H1 (cell line): ENCODE results near the gene HIVEP3. TPM values are rescaled to one million over a fixed set of nuclear protein-coding genes. Genes with fewer than 3 reads are reported as not detected.
"Not testable (repeated sequence)": the region's sequence is repeated elsewhere in the genome, so short reads cannot be mapped to it uniquely, and the experiment has no call there.

Source experiments
- CTCF ChIA-PET: fragments of 300-600 bp; sonication (Branson Sonifier 250); formaldehyde crosslinking; loops from one replicate; lab custom pipeline; 2021; ENCODE audit not compliant: partially characterized antibody; lab: Charles Lee
- POLR2A ChIA-PET: fragments of 300-600 bp; sonication (Branson Sonifier 250); formaldehyde crosslinking; loops from one replicate; lab custom pipeline; 2021; ENCODE audit warnings: inconsistent platforms; ENCODE audit not compliant: partially characterized antibody; lab: Charles Lee
- DNase-seq, 2 experiments: peaks; one replicate each; pipeline versions ENCODE4 v3.0.0 to v3.0.0-alpha.2; 2010 to 2022; ENCODE audit warnings: low spot score in 2 of 2, low read depth in 1 of 2, mixed read lengths in 1 of 2
- FAIRE-seq: peaks from 2 replicates; lab custom pipeline; 2011; peaks lifted over from hg19 to GRCh38; lab: Jason Lieb, UNC
- H2AFZ ChIP-seq: 2 replicates; pipeline ENCODE4 v1.8.1; 2012; ENCODE audit warnings: low read length, inconsistent platforms
- H2AK5ac ChIP-seq: 2 replicates; pipeline ENCODE4 v1.6.1; 2013; ENCODE audit warnings: low read depth, low read length
- H2BK120ac ChIP-seq: replicated peaks from 2 replicates; pipeline ENCODE3; 2013; ENCODE audit warnings: low read depth, low read length, inconsistent platforms
- H2BK12ac ChIP-seq: 2 replicates; pipeline ENCODE4 v1.6.1; 2013; ENCODE audit warnings: low read depth, low read length
- H2BK15ac ChIP-seq: 2 replicates; pipeline ENCODE4 v1.6.1; 2013; ENCODE audit warnings: low read length
- H2BK20ac ChIP-seq: 2 replicates; pipeline ENCODE4 v1.6.1; 2013; ENCODE audit warnings: low read length
- H2BK5ac ChIP-seq: 2 replicates; pipeline ENCODE4 v1.6.1; 2013; ENCODE audit warnings: low read depth, low read length
- H3K14ac ChIP-seq: 2 replicates; pipeline ENCODE4 v1.6.1; 2013; ENCODE audit warnings: inconsistent platforms; ENCODE audit not compliant: insufficient read length
- H3K18ac ChIP-seq: 2 replicates; pipeline ENCODE4 v1.6.1; 2013; ENCODE audit warnings: low read length; ENCODE audit errors: extremely low read depth
- H3K23ac ChIP-seq: 2 replicates; pipeline ENCODE4 v1.6.1; 2013; ENCODE audit warnings: inconsistent platforms; ENCODE audit not compliant: insufficient read length
- H3K23me2 ChIP-seq: 2 replicates; pipeline ENCODE4 v1.6.1; 2013; ENCODE audit warnings: low read depth, low read length
- H3K27ac ChIP-seq: 2 replicates; pipeline ENCODE4 v1.6.1; 2011; ENCODE audit warnings: low read depth, low read length, inconsistent platforms
- H3K27me3 ChIP-seq, 4 experiments: replicated peaks in 1 of 4; 1 replicate in 1 of 4; 2 replicates in 3 of 4; pipeline versions ENCODE4 v1.6.1 to v1.8.1; 2011 to 2013; ENCODE audit warnings: low read length in 3 of 4, mild to moderate bottlenecking in 3 of 4, inconsistent platforms in 2 of 4, mixed read lengths in 2 of 4, moderate library complexity in 1 of 4; ENCODE audit not compliant: control insufficient read depth in 3 of 4, insufficient read depth in 3 of 4; ENCODE audit errors: extremely low read depth in 1 of 4
- H3K36me3 ChIP-seq, 4 experiments: 2 replicates each; pipeline versions ENCODE4 v1.6.1 to v1.8.1; 2011 to 2013; ENCODE audit warnings: mild to moderate bottlenecking in 4 of 4, low read length in 3 of 4, moderate library complexity in 2 of 4, control low read depth in 1 of 4, inconsistent platforms in 1 of 4; ENCODE audit not compliant: insufficient read depth in 4 of 4, control insufficient read depth in 2 of 4
- H3K4ac ChIP-seq: replicated peaks from 2 replicates; pipeline ENCODE3; 2013; ENCODE audit warnings: low read length, low read depth, mixed read lengths, inconsistent platforms; ENCODE audit not compliant: insufficient read length
- H3K4me1 ChIP-seq, 4 experiments: replicated peaks in 1 of 4; 1 replicate in 1 of 4; 2 replicates in 3 of 4; pipeline versions ENCODE4 v1.6.1 to v1.8.1; 2011 to 2013; ENCODE audit warnings: low read length in 3 of 4, inconsistent platforms in 2 of 4, mixed read lengths in 1 of 4; ENCODE audit not compliant: insufficient read depth in 4 of 4, control insufficient read depth in 3 of 4
- H3K4me2 ChIP-seq, 2 experiments: 2 replicates each; pipeline versions ENCODE4 v1.6.1 to v1.8.1; 2011 to 2013; ENCODE audit warnings: low read depth in 2 of 2, low read length in 2 of 2, control low read depth in 1 of 2, inconsistent platforms in 1 of 2, mild to moderate bottlenecking in 1 of 2; ENCODE audit not compliant: insufficient read depth in 1 of 2
- H3K4me3 ChIP-seq, 4 experiments: fragments of 200-600, 300-600 bp in 1 of 4; sonication (generic), shearing (Covaris generic), sonication (Bioruptor Twin) in 1 of 4; 2 replicates each; pipeline versions ENCODE4 v1.5.1 to v1.8.1; 2011 to 2016; ENCODE audit warnings: low read length in 4 of 4, low read depth in 3 of 4, control low read depth in 2 of 4, inconsistent platforms in 2 of 4, mild to moderate bottlenecking in 2 of 4, mixed read lengths in 1 of 4, moderate library complexity in 1 of 4; ENCODE audit not compliant: insufficient read depth in 2 of 4; ENCODE audit errors: extremely low read depth in 1 of 4
- H3K56ac ChIP-seq: replicated peaks from 2 replicates; pipeline ENCODE3; 2013; ENCODE audit warnings: low read depth, mild to moderate bottlenecking, mixed read lengths, low read length, inconsistent platforms; ENCODE audit not compliant: insufficient read length
- H3K79me1 ChIP-seq: 2 replicates; pipeline ENCODE4 v1.6.1; 2013; ENCODE audit warnings: low read depth, low read length, control low read depth
- H3K79me2 ChIP-seq, 2 experiments: 2 replicates each; pipeline versions ENCODE4 v1.6.1 to v1.8.1; 2012 to 2013; ENCODE audit warnings: low read length in 2 of 2, mild to moderate bottlenecking in 2 of 2, inconsistent platforms in 1 of 2; ENCODE audit not compliant: insufficient read depth in 2 of 2, control insufficient read depth in 1 of 2
- H3K9ac ChIP-seq, 4 experiments: replicated peaks in 1 of 4; 1 replicate in 1 of 4; 2 replicates in 3 of 4; pipeline versions ENCODE4 v1.6.1 to v1.8.1; 2011 to 2013; ENCODE audit warnings: low read depth in 3 of 4, low read length in 3 of 4, control low read depth in 2 of 4, mild to moderate bottlenecking in 2 of 4, moderate library complexity in 2 of 4, inconsistent platforms in 1 of 4; ENCODE audit errors: extremely low read depth in 1 of 4
- H3K9me3 ChIP-seq, 2 experiments: 2 replicates each; pipeline versions ENCODE4 v1.6.1 to v1.8.1; 2012 to 2013; ENCODE audit warnings: mild to moderate bottlenecking in 2 of 2, moderate library complexity in 2 of 2, control low read depth in 1 of 2, inconsistent platforms in 1 of 2, low read depth in 1 of 2, low read length in 1 of 2, mixed read lengths in 1 of 2; ENCODE audit not compliant: insufficient read depth in 2 of 2
- H4K20me1 ChIP-seq, 2 experiments: replicated peaks in 1 of 2; 2 replicates each; pipeline versions ENCODE3 to v1.8.1; 2011 to 2013; ENCODE audit warnings: inconsistent platforms in 2 of 2, low read length in 2 of 2, mild to moderate bottlenecking in 1 of 2; ENCODE audit not compliant: insufficient read depth in 2 of 2, control insufficient read depth in 1 of 2
- H4K5ac ChIP-seq: 2 replicates; pipeline ENCODE4 v1.6.1; 2013; ENCODE audit warnings: low read length, low read depth, mixed read lengths, inconsistent platforms; ENCODE audit not compliant: insufficient read length
- H4K8ac ChIP-seq: 2 replicates; pipeline ENCODE4 v1.8.0; 2013; ENCODE audit warnings: mild to moderate bottlenecking, moderate library complexity, low read length, inconsistent platforms; ENCODE audit not compliant: insufficient read depth; ENCODE audit errors: extremely low read depth
- H4K91ac ChIP-seq: replicated peaks from 2 replicates; pipeline ENCODE3; 2013; ENCODE audit warnings: low read length, mixed read lengths, inconsistent platforms; ENCODE audit not compliant: insufficient read length
- WGBS, 2 experiments: shearing (Covaris generic) in 1 of 2; methylation state at CpG; one replicate each; pipeline versions ENCODE4 v1.1.6 to v1.1.7; 2013 to 2015; ENCODE audit warnings: low lambda C conversion rate in 2 of 2, mixed read lengths in 2 of 2, inconsistent platforms in 1 of 2, low coverage in 1 of 2, missing lambda C conversion rate in 1 of 2; ENCODE audit not compliant: insufficient replicate concordance in 2 of 2, insufficient coverage in 1 of 2, insufficient read length in 1 of 2; ENCODE audit errors: extremely low coverage in 1 of 2, missing lambda C conversion rate in 1 of 2; 5-methylcytosine and 5-hydroxymethylcytosine counted together
- polyA plus RNA-seq, 7 experiments: library from polyadenylated mRNA; depleted of rRNA in 3 of 7; stranded (reverse) in 5 of 7; unstranded in 2 of 7; fragments of >200 nt in 5 of 7; fragments of 200-250 nt in 2 of 7; gene quantifications; 1 replicate in 5 of 7; 2 replicates in 1 of 7; 4 replicates in 1 of 7; pipeline versions ENCODE4 v1.2.1 to v1.2.3, GENCODE V29; 2011 to 2013; ENCODE audit warnings: missing spikeins in 2 of 7, mixed read lengths in 2 of 7
- total RNA-seq: library from RNA; stranded (reverse); fragmentation: NEBNext Ultra II Directional; extraction: Animal tissue kit (Norgen Biotek cat#: 25700); gene quantifications from 2 replicates; pipeline ENCODE4 v1.2.1, GENCODE V29; 2021

HIVEP3 gene
- total and polyA plus RNA-seq, 2 of the 8 experiments (the other 6 are each of a cell fraction or from before 2014, with no cell fraction given): 0.24 to 0.69 TPM

GRCh38 chr1:41691966-41692365, 226.8 kb downstream of the HIVEP3 start:
- H3K9ac ChIP-seq, H2AFZ ChIP-seq, H3K79me1 ChIP-seq, H2BK5ac ChIP-seq, H3K23ac ChIP-seq, H2BK15ac ChIP-seq, H3K27me3 ChIP-seq, H3K4me2 ChIP-seq, H3K27ac ChIP-seq, H3K4me3 ChIP-seq, H2BK20ac ChIP-seq, FAIRE-seq, H4K20me1 ChIP-seq, H4K91ac ChIP-seq, H4K5ac ChIP-seq, H4K8ac ChIP-seq, DNase-seq, H3K9me3 ChIP-seq, H3K79me2 ChIP-seq, H2BK12ac ChIP-seq, H3K4ac ChIP-seq, POLR2A ChIA-PET, H3K36me3 ChIP-seq, H3K56ac ChIP-seq, H2BK120ac ChIP-seq, H3K23me2 ChIP-seq, H3K18ac ChIP-seq, H3K4me1 ChIP-seq, H3K14ac ChIP-seq, H2AK5ac ChIP-seq: not testable (repeated sequence)
- CTCF ChIA-PET: interaction anchor here (1.0 kb wide), 1 partner anchor 18 kb away, joined by 3 read pairs; no protein-coding TSS in a partner anchor
- WGBS, 2 experiments: 95% methylated on average over 10 of the region's 10 CpGs; no CpG with 5 or more reads in 1 of the 2 experiments
